NCI-H128 (cell line): ENCODE data around the gene ERCC3.
A peak's percentile ranks its signal among the peaks of the same experiment; 100 is the strongest.
"Not testable (repeated sequence)": the region's sequence is repeated elsewhere in the genome, so short reads cannot be mapped to it uniquely, and the experiment has no call there.

ENCODE experiments used
- DNase-seq: peaks from one replicate; lab custom pipeline; 2025; ENCODE audit not compliant: unreplicated experiment; lab: John Stamatoyannopoulos, UW

The ERCC3 gene

GRCh38 chr2:127226520-127227263, 67.3 kb downstream of the ERCC3 start:
- DNase-seq, result peak; percentile 14

- DNase-seq, result no peak
These were observed 67.8 kb downstream of the ERCC3 start for GRCh38 chr2:127226132-127226519.

- no peak for DNase-seq
These were observed 68.6 kb downstream of the ERCC3 start for GRCh38 chr2:127225186-127225960.

GRCh38 chr2:127224135-127224534, 69.8 kb downstream of the ERCC3 start:
- DNase-seq, result not testable (repeated sequence)

- DNase-seq, result no peak
These were observed 73.0 kb downstream of the ERCC3 start for GRCh38 chr2:127220768-127221527.

- DNase-seq, result no peak
These were observed 73.7 kb downstream of the ERCC3 start, which contains the start of gene CYP27C1 for GRCh38 chr2:127220102-127220767. Gene CYP27C1, minus strand, starts transcription at chr2:127220299. Its CDS starts 29 bp downstream, at chr2:127220270.

GRCh38 chr2:127219171-127220070, 74.5 kb downstream of the ERCC3 start:
- no peak for DNase-seq

- no peak for DNase-seq
These were observed 75.2 kb downstream of the ERCC3 start for GRCh38 chr2:127218812-127219170.

GRCh38 chr2:127217470-127218325, 76.2 kb downstream of the ERCC3 start:
- DNase-seq, result no peak

GRCh38 chr2:127216593-127216992, 77.4 kb downstream of the ERCC3 start:
- DNase-seq, result no peak

- DNase-seq, result no peak
These were observed 77.8 kb downstream of the ERCC3 start for GRCh38 chr2:127216095-127216494.

- not testable (repeated sequence) for DNase-seq
These were observed 79.7 kb downstream of the ERCC3 start for GRCh38 chr2:127214201-127214600.

- no peak for DNase-seq
These were observed 85.6 kb downstream of the ERCC3 start for GRCh38 chr2:127208313-127208712.
